Ramos (cell line): ENCODE measurements around the gene TRIM15.
"Not testable (repeated sequence)": the region's sequence is repeated elsewhere in the genome, so short reads cannot be mapped to it uniquely, and the experiment has no call there.

Source experiments
- in situ Hi-C: fragments of 300-500 bp; cut with MboI; formaldehyde crosslinking; loops from one replicate; pipeline ENCODE4 v1.14.3; 2022; ENCODE audit warnings: low sequenced_read_pairs; ENCODE audit not compliant: unreplicated experiment

The TRIM15 gene

GRCh38 chr6:30163090-30163917, at the start of gene TRIM15:
TRIM15 (plus strand) TSS chr6:30163546; CDS start chr6:30163685, 139 bp downstream.
- in situ Hi-C loops, result no loop called here

GRCh38 chr6:30113841-30114240, 49.5 kb upstream of the TRIM15 start:
- in situ Hi-C loops, result no loop called here

DNA sequence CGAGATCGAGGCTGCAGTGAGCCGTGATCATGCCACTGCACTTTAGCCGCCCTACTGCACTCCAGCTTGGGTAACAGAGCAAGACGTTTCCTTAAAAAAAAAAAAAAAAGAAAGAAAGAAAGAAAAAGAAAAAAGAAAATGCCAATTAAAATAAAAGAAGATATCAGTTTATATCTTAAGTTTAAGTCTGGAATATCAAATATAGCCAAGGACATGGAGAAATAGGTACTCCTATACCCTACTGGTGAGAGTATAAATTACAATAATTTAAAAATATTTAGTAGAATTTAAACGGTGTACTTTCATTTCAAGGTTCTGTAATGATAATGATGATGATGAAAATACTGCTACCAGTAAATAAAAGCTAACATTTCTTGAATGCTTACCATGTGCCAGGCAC, 46.6 kb upstream of the TRIM15 start:
- in situ Hi-C loops, result no loop called here

DNA sequence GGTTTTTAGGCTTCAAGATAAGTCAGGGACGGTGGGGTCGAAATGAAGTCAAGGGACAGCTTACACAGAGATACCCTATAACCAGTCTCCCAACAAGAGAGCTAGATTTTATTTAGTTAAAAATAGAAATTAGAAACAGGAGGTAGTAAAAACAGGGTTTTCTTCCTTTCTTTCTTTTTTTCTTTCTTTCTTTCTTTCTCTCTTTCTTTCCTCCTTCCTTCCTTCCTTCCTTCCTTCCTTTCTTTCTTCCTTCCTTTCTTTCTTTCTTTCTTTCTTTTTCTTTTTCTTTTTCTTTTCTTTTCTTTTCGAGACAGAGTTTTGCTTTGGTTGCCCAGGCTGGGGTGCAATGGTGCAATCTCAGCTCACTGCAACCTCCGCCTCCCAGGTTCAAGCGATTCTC, 44.7 kb upstream of the TRIM15 start:
- in situ Hi-C loops, result not testable (repeated sequence)

DNA sequence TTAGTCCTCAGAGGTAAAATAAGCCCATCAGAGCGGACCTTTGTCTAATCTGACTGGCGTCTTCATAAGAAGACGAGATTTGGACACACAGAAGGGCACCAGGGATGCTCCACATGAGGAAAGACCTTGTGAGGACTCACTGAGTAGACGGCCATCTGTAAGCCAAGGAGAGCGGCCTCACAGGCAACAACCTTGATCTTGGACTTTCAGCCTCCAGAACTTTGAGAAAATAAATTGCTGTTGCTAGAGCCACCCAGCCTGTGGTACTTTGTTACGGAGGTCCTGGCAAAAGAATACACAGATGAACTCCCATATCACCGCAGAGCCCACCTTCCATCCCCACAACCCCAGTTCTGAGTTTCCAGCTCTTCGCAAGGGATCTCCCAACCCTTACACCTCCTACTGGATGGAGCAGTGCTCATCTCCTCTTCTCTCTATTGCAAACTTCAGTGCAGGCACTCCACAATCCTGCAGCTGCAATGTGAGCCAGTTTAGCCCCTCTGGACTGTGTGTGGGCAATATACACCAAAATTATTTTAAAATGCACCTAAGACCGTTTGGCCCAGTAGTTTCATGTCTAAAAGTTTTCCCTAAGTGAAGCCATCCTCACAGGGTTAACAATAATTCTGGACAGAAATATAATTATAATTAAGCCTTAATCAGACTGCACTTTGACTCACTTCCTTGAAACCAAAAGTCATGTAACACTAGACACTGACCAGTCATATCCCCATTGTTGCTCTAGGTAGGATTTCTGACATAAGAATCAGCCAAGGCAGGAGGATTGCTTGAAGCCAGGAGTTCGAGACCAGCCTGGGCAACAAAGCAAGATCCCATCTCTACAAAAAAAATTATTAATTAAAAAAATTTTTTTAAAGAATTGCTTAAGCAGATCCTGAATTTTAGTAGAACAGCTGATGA, 41.6 kb upstream of the TRIM15 start:
- in situ Hi-C loops, result no loop called here

DNA sequence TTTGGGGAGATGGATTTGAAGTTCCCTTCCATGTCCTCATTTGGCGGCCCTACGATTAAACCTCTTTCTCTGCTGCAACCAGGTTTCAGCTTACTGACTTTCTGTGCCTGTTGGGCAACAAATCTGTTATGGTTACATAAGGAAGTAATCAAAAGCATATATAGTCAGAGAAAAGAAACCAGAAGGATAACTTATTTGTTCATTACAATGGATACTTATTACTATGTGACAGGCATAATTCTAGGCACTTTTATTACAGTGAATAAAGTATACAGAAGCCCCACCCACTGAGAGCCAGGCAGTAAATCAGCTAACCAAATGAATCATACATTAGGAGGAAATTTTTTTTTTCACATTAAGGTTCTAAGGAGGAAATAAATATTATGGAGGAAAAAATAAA, 40.8 kb upstream of the TRIM15 start:
- in situ Hi-C loops, result no loop called here

- in situ Hi-C loops, result no loop called here
Measured at GRCh38 chr6:30127238-30128093, 35.9 kb upstream of the TRIM15 start.

DNA sequence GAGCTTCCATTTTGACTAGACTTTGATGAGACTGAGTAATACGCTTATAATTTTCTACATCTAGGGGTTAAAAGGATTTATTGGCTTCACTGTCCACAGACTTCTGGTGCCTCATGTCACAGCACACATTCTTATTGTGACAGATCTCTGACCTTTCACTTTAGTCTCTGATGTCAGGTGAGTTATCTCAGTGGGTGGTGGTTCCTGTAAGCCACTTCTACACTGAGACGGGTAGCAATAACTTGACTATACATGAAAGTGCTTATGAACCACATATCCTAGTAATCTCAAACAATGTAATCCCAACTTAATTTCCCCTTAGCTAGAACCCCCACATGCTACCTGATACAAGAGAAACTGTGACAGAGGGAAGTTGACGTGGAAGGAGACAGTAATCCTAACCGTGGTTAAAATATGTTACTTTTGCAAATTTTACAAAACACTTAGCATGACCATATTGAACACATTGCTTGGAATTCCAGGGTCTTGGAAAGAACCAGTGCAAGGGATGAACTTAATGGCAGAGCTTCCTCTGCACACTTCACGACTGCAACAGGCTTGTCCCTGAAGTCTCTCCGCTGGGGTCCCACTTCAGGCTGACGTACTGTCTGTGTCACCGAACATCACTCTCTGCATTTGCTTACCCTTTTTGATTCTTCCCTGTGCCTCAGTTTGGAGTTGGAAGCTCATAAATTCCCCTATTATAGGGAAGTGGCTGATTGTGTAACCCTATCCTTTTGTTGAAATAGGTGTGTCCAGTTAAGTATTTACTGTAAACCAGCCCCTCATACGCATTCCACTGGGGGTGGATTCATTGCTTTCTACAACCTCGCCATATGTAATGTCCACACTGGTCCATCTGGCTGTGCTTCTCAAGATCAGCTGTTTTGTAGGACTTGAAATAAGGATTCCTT, 33.8 kb upstream of the TRIM15 start:
- in situ Hi-C loops, result no loop called here

GRCh38 chr6:30130179-30130679, 33.1 kb upstream of the TRIM15 start:
- in situ Hi-C loops, result no loop called here

- in situ Hi-C loops, result no loop called here
Measured at GRCh38 chr6:30130887-30131862, 32.2 kb upstream of the TRIM15 start.

GRCh38 chr6:30131947-30132497, 31.3 kb upstream of the TRIM15 start:
- in situ Hi-C loops, result no loop called here

DNA sequence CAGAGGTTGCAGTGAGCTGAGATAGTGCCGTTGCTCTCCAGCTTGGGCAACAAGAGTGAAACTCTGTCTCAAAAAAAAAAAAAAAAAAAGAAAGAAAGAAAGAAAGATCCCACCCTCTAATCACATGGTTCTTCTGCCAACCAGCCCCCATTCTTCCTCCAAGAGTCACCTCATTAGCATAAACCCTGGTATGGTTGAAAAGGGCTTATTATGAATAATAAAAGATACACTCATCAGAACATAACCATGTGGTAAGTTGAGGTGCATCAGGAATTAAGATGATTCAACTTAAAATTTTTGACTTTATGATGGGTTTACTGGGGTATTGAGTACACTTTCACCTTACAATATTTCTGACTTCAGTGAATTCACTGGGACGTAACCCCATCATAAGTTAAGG, 28.2 kb upstream of the TRIM15 start:
- in situ Hi-C loops, result no loop called here

- in situ Hi-C loops, result no loop called here
Measured at GRCh38 chr6:30135757-30136156, 27.6 kb upstream of the TRIM15 start, which contains the start of gene TRIM40. TRIM40 (plus strand) TSS chr6:30136140; CDS start chr6:30137037, 897 bp downstream.

DNA sequence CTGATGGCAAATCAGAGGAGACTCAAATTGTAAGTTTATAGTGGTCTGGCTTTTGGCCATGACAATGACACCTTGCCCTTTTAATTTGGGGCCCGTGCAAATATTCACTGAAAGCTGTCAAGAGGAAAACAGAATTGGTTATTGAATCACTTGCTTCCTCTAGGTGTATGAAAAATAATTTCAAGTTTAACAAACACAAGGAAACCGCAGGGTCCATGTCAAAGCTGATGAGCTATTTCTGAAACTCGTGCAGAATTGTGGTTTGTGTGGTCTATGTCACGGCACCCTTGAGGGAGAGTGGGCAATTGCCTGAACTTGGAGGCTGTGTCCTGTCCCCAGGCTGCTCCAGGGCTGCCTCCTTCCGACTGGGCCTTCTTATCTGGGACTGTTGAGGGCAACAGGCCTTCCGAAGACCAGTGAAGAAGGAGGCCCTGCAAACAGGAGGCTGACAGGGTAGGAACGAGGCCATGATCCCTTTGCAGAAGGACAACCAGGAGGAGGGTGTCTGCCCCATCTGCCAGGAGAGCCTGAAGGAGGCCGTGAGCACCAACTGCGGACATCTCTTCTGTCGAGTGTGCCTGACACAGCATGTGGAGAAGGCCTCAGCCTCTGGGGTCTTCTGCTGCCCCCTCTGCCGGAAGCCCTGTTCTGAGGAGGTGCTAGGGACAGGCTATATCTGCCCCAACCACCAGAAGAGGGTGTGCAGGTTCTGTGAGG, 26.6 kb upstream of the TRIM15 start:
- in situ Hi-C loops, result no loop called here

DNA sequence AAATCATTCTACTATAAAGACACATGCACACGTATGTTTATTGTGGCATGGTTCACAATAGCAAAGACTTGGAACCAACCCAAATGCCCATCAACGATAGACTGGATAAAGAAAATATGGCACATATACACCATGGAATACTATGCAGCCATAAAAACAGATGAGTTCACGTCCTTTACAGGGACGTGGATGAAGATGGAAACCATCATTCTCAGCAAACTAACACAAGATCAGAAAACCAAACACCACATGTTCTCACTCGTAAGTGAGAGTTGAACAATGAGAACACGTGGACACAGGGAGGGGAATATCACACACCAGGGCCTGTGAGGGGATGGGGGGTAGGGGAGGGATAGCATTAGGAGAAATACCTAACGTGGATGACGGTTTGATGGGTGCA, 23.1 kb upstream of the TRIM15 start:
- in situ Hi-C loops, result not testable (repeated sequence)

GRCh38 chr6:30142665-30143064, 20.7 kb upstream of the TRIM15 start:
- in situ Hi-C loops, result no loop called here

GRCh38 chr6:30143780-30144179, 19.6 kb upstream of the TRIM15 start:
- in situ Hi-C loops, result no loop called here
